HEK293 (cell line): ENCODE results near the gene GPR37.

ENCODE experiments used
- CTCF ChIA-PET: fragments of 350-600 bp; formaldehyde crosslinking; extraction: SDS; loops from one replicate; lab custom pipeline; 2021; ENCODE audit warnings: antibody characterized with exemption; lab: Yijun Ruan, JAX
- POLR2A ChIA-PET: fragments of 300-600 bp; formaldehyde crosslinking; extraction: SDS; loops from one replicate; lab custom pipeline; 2020; ENCODE audit warnings: antibody characterized with exemption, inconsistent platforms; lab: Yijun Ruan, JAX
- H3K27ac ChIP-seq: fragments of 200-500 bp; sonication (Bioruptor generic); 2 replicates; pipeline ENCODE4 v1.5.1; 2014; ENCODE audit warnings: low read depth, low read length, control low read depth, inconsistent platforms; ENCODE audit errors: extremely low read depth
- H3K36me3 ChIP-seq, 2 experiments: fragments of 200-500 bp in 1 of 2; sonication (Bioruptor generic) in 1 of 2; 1 replicate in 1 of 2; 2 replicates in 1 of 2; pipeline ENCODE4 v1.5.1; 2014 to 2017; ENCODE audit warnings: inconsistent platforms in 2 of 2, low read length in 2 of 2; ENCODE audit not compliant: control insufficient read depth in 2 of 2, insufficient read depth in 1 of 2
- H3K4me1 ChIP-seq: fragments of 200-500 bp; sonication (Bioruptor generic); 2 replicates; pipeline ENCODE4 v1.5.1; 2014; ENCODE audit warnings: mild to moderate bottlenecking, low read length, inconsistent platforms; ENCODE audit not compliant: control insufficient read depth, insufficient read depth
- H3K4me3 ChIP-seq: 2 replicates; pipeline ENCODE4 v1.5.1; 2011; ENCODE audit warnings: low read depth, mild to moderate bottlenecking, control low read depth, low read length, moderate library complexity
- H3K9me3 ChIP-seq: fragments of 200-500 bp; sonication (Bioruptor generic); 2 replicates; pipeline ENCODE4 v1.5.1; 2014; ENCODE audit warnings: low read depth, low read length, inconsistent platforms; ENCODE audit not compliant: control insufficient read depth, insufficient read depth
- GLIS2 ChIP-seq: fragments of 450-650 bp; formaldehyde crosslinking; IDR thresholded peaks from 2 replicates; pipeline ENCODE4 v1.5.1; 2016; ENCODE audit warnings: missing biosample characterization, missing genetic modification characterization
- OSR2 ChIP-seq: fragments of 450-650 bp; formaldehyde crosslinking; IDR thresholded peaks from 2 replicates; pipeline ENCODE4 v1.5.1; 2016; ENCODE audit warnings: missing biosample characterization, missing genetic modification characterization
- REST ChIP-seq: fragments of 450-650 bp; formaldehyde crosslinking; IDR thresholded peaks from 2 replicates; pipeline ENCODE4 v1.5.1; 2016; ENCODE audit warnings: missing biosample characterization, missing genetic modification characterization
- SCRT2 ChIP-seq: fragments of 450-650 bp; formaldehyde crosslinking; IDR thresholded peaks from 2 replicates; pipeline ENCODE4 v1.5.1; 2016; ENCODE audit warnings: missing biosample characterization, missing genetic modification characterization
- ZBTB26 ChIP-seq: fragments of 450-650 bp; formaldehyde crosslinking; optimal IDR thresholded peaks from 2 replicates; pipeline ENCODE3; 2016; ENCODE audit warnings: missing biosample characterization, mild to moderate bottlenecking, missing genetic modification characterization
- ZBTB48 ChIP-seq: fragments of 450-650 bp; formaldehyde crosslinking; IDR thresholded peaks from 2 replicates; pipeline ENCODE4 v1.5.1; 2016; ENCODE audit warnings: missing biosample characterization, missing genetic modification characterization
- ZFP41 ChIP-seq: fragments of 450-650 bp; formaldehyde crosslinking; IDR thresholded peaks from 2 replicates; pipeline ENCODE4 v1.5.1; 2016; ENCODE audit warnings: missing biosample characterization, missing genetic modification characterization, borderline replicate concordance
- ZNF292 ChIP-seq: fragments of 450-650 bp; formaldehyde crosslinking; IDR thresholded peaks from 2 replicates; pipeline ENCODE4 v1.5.1; 2016; ENCODE audit warnings: low read depth, missing biosample characterization, missing genetic modification characterization, borderline replicate concordance
- ZNF394 ChIP-seq: fragments of 450-650 bp; formaldehyde crosslinking; IDR thresholded peaks from 2 replicates; pipeline ENCODE4 v1.5.1; 2016; ENCODE audit warnings: missing biosample characterization, missing genetic modification characterization, mild to moderate bottlenecking, moderate library complexity, borderline replicate concordance
- ZNF416 ChIP-seq: fragments of 450-650 bp; formaldehyde crosslinking; IDR thresholded peaks from 2 replicates; pipeline ENCODE4 v1.5.1; 2016; ENCODE audit warnings: missing biosample characterization, missing genetic modification characterization
- ZNF518A ChIP-seq: fragments of 450-650 bp; formaldehyde crosslinking; conservative IDR thresholded peaks from 2 replicates; pipeline ENCODE4 v1.5.1; 2016; ENCODE audit warnings: low read depth, missing biosample characterization, missing genetic modification characterization
- ZNF529 ChIP-seq: fragments of 450-650 bp; formaldehyde crosslinking; IDR thresholded peaks from 2 replicates; pipeline ENCODE4 v1.5.1; 2017; ENCODE audit warnings: missing genetic modification characterization, missing biosample characterization; ENCODE audit not compliant: insufficient replicate concordance
- ZNF560 ChIP-seq: fragments of 450-650 bp; formaldehyde crosslinking; IDR thresholded peaks from 2 replicates; pipeline ENCODE4 v1.5.1; 2017; ENCODE audit warnings: missing biosample characterization, missing genetic modification characterization, borderline replicate concordance
- ZNF645 ChIP-seq: fragments of 450-650 bp; formaldehyde crosslinking; IDR thresholded peaks from 2 replicates; pipeline ENCODE4; 2016; ENCODE audit warnings: missing biosample characterization, missing genetic modification characterization
- ZNF843 ChIP-seq: fragments of 450-650 bp; formaldehyde crosslinking; IDR thresholded peaks from 2 replicates; pipeline ENCODE4 v1.5.1; 2016; ENCODE audit warnings: missing biosample characterization, missing genetic modification characterization
- TF ChIP-seq, protein P1 (sequence below): fragments of 450-650 bp; formaldehyde crosslinking; IDR thresholded peaks from 2 replicates; pipeline ENCODE4 v1.5.1; 2016; ENCODE audit warnings: missing biosample characterization, missing genetic modification characterization
- TF ChIP-seq, protein P2 (sequence below): fragments of 450-650 bp; formaldehyde crosslinking; IDR thresholded peaks from 2 replicates; pipeline ENCODE4 v1.5.1; 2016; ENCODE audit warnings: missing biosample characterization, missing genetic modification characterization
- TF ChIP-seq, protein P3 (sequence below): fragments of 450-650 bp; formaldehyde crosslinking; IDR thresholded peaks from 2 replicates; pipeline ENCODE4 v1.5.1; 2016; ENCODE audit warnings: missing biosample characterization, missing genetic modification characterization, borderline replicate concordance

GPR37 gene

DNA sequence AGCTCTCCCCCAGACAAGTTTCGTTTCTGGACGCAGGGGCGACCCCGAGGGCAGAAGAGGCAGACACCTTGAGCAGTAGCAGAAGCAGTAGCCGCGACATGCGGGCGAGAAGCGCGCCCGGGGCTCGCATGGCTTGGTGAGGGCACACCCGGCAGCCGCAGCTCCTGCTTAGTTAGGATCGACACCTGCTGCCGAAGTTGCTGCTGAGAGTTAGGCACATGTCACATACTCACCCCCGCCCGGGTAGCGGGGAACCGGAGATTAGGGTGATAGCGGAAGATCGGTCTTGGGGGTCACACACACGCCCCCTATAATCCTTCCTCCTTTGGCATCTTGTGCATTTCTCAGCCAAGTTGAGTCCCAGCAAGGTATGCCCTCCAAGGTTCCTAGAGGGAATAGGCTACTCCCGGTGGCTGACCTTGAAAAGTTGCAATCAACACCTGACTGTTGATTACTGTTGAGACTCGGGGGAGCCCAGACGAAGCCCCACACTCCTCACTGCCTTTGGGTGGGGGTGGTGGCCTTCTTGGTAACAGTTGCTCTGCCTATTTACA is 668 bp downstream of the GPR37 start:
- Histone ChIP-seq H3K27ac (peak overlapping the region; percentile 78; the same call in 1 of the 2 replicates), H3K9me3 (no peaks in the 10 kb centered on the region), H3K4me1 (no peaks in the 10 kb centered on the region; the same call in 1 of the 2 replicates), H3K4me3 (peak overlapping the region; percentile 52), H3K36me3 (no peaks in the 10 kb centered on the region)
- ChIA-PET POLR2A (no interaction called here), CTCF (interaction anchor here (0.5 to 1.3 kb wide), 4 partner anchors 27 to 595 kb away, joined by 3 to 5 read pairs (median 4); no protein-coding TSS in a partner anchor)
- TF ChIP-seq GLIS2 (tag by site-specific recombination) = peak; percentile 62
- TF ChIP-seq, protein P1, sequence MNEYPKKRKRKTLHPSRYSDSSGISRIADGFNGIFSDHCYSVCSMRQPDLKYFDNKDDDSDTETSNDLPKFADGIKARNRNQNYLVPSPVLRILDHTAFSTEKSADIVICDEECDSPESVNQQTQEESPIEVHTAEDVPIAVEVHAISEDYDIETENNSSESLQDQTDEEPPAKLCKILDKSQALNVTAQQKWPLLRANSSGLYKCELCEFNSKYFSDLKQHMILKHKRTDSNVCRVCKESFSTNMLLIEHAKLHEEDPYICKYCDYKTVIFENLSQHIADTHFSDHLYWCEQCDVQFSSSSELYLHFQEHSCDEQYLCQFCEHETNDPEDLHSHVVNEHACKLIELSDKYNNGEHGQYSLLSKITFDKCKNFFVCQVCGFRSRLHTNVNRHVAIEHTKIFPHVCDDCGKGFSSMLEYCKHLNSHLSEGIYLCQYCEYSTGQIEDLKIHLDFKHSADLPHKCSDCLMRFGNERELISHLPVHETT (tag by site-specific recombination) = no peak
- no peak for TF ChIP-seq ZFP41
- TF ChIP-seq ZBTB26 (tag by site-specific recombination) = peak; percentile 52
- TF ChIP-seq, protein P2, sequence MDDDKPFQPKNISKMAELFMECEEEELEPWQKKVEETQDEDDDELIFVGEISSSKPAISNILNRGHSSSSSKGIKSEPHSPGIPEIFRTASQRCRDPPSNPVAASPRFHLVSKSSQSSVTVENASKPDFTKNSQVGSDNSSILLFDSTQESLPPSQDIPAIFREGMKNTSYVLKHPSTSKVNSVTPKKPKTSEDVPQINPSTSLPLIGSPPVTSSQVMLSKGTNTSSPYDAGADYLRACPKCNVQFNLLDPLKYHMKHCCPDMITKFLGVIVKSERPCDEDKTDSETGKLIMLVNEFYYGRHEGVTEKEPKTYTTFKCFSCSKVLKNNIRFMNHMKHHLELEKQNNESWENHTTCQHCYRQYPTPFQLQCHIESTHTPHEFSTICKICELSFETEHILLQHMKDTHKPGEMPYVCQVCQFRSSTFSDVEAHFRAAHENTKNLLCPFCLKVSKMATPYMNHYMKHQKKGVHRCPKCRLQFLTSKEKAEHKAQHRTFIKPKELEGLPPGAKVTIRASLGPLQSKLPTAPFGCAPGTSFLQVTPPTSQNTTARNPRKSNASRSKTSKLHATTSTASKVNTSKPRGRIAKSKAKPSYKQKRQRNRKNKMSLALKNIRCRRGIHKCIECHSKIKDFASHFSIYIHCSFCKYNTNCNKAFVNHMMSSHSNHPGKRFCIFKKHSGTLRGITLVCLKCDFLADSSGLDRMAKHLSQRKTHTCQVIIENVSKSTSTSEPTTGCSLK (tag by site-specific recombination) = no peak
- peak; percentile 96 for TF ChIP-seq SCRT2 (tag by site-specific recombination)
- TF ChIP-seq OSR2 (tag by site-specific recombination) = peak; percentile 87
- TF ChIP-seq, protein P3, sequence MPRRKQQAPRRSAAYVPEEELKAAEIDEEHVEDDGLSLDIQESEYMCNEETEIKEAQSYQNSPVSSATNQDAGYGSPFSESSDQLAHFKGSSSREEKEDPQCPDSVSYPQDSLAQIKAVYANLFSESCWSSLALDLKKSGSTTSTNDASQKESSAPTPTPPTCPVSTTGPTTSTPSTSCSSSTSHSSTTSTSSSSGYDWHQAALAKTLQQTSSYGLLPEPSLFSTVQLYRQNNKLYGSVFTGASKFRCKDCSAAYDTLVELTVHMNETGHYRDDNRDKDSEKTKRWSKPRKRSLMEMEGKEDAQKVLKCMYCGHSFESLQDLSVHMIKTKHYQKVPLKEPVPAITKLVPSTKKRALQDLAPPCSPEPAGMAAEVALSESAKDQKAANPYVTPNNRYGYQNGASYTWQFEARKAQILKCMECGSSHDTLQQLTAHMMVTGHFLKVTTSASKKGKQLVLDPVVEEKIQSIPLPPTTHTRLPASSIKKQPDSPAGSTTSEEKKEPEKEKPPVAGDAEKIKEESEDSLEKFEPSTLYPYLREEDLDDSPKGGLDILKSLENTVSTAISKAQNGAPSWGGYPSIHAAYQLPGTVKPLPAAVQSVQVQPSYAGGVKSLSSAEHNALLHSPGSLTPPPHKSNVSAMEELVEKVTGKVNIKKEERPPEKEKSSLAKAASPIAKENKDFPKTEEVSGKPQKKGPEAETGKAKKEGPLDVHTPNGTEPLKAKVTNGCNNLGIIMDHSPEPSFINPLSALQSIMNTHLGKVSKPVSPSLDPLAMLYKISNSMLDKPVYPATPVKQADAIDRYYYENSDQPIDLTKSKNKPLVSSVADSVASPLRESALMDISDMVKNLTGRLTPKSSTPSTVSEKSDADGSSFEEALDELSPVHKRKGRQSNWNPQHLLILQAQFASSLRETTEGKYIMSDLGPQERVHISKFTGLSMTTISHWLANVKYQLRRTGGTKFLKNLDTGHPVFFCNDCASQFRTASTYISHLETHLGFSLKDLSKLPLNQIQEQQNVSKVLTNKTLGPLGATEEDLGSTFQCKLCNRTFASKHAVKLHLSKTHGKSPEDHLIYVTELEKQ (tag by site-specific recombination) = no peak
- no peak for TF ChIP-seq ZNF518A (tag by site-specific recombination)
- no peak for TF ChIP-seq ZNF292 (tag by site-specific recombination)
- no peak for TF ChIP-seq ZNF843 (tag by site-specific recombination)
- no peak for TF ChIP-seq ZBTB48
- TF ChIP-seq ZNF560 (tag by site-specific recombination) = no peak
- TF ChIP-seq ZNF529 = no peak
- no peak for TF ChIP-seq ZNF394 (tag by site-specific recombination)
- no peak for TF ChIP-seq ZNF416 (tag by site-specific recombination)
- no peak for TF ChIP-seq ZNF645 (tag by site-specific recombination)
- TF ChIP-seq REST (tag by site-specific recombination) = no peak
